Loucy (cell line): ENCODE data around the gene KLRD1.

Experiments used
- EZH2phosphoT487 ChIP-seq: fragments of 200-600 bp; IDR thresholded peaks from 2 replicates; pipeline ENCODE4 v1.6.1; 2018; ENCODE audit warnings: antibody characterized with exemption, mild to moderate bottlenecking, moderate library complexity, borderline replicate concordance
- TF ChIP-seq, protein P1 (sequence below): fragments of 200-600 bp; sonication (generic); conservative IDR thresholded peaks from 2 replicates; pipeline ENCODE4 v1.5.1; 2014; ENCODE audit warnings: mild to moderate bottlenecking, antibody characterized with exemption, low read length

- TF ChIP-seq, protein P1, sequence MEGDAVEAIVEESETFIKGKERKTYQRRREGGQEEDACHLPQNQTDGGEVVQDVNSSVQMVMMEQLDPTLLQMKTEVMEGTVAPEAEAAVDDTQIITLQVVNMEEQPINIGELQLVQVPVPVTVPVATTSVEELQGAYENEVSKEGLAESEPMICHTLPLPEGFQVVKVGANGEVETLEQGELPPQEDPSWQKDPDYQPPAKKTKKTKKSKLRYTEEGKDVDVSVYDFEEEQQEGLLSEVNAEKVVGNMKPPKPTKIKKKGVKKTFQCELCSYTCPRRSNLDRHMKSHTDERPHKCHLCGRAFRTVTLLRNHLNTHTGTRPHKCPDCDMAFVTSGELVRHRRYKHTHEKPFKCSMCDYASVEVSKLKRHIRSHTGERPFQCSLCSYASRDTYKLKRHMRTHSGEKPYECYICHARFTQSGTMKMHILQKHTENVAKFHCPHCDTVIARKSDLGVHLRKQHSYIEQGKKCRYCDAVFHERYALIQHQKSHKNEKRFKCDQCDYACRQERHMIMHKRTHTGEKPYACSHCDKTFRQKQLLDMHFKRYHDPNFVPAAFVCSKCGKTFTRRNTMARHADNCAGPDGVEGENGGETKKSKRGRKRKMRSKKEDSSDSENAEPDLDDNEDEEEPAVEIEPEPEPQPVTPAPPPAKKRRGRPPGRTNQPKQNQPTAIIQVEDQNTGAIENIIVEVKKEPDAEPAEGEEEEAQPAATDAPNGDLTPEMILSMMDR, result no peak
- no peak for TF ChIP-seq EZH2phosphoT487
These were observed 24.6 kb upstream of the KLRD1 start for GRCh38 chr12:10283027-10283426.
